Measurements from ENCODE around the gene NR3C2. TPM values are rescaled to one million over a fixed set of nuclear protein-coding genes. Genes with fewer than 3 reads are reported as not detected.

The NR3C2 gene
- 24.7 TPM for total RNA-seq
- long read RNA-seq, partial matches to known transcripts: 3 of 7 reads
- long read RNA-seq, other reads (novel, unspliced or antisense): 4 of 7 reads

GRCh38 chr4:148441986-148442831 is at the start of gene NR3C2:
NR3C2 (minus strand) TSS chr4:148442414.
- DNase-seq: peak; percentile 99
- ATAC-seq (ENCODE audit: poor library complexity): peak; percentile 89
- intact Hi-C loops (cut with DNase I): loop anchor here (10.0 kb wide), 2 partner anchors 157 to 417 kb away; no protein-coding TSS in a partner anchor

GRCh38 chr4:148487181-148487580 is 45.0 kb upstream of the NR3C2 start:
- intact Hi-C loops (cut with DNase I): no loop called here
- ATAC-seq (ENCODE audit: poor library complexity) (no peak), DNase-seq (no peak)

GRCh38 chr4:148481636-148482035 is 39.4 kb upstream of the NR3C2 start:
- DNase-seq (no peak), ATAC-seq (ENCODE audit: poor library complexity) (no peak)
- intact Hi-C loops (cut with DNase I): no loop called here

- intact Hi-C loops (cut with DNase I): no loop called here
- no peak for DNase-seq
Observed at GRCh38 chr4:148477276-148477675, 35.1 kb upstream of the NR3C2 start.

GRCh38 chr4:148469938-148470337 is 27.7 kb upstream of the NR3C2 start:
- ATAC-seq (ENCODE audit: poor library complexity) (no peak), DNase-seq (no peak)
- intact Hi-C loops (cut with DNase I): no loop called here

More at GRCh38 chr4:148477276-148477675, 35.1 kb upstream of the NR3C2 start:
- ATAC-seq (ENCODE audit: poor library complexity): no peak

- ATAC-seq (ENCODE audit: poor library complexity) (no peak), DNase-seq (no peak)
- intact Hi-C loops (cut with DNase I): no loop called here
Observed at GRCh38 chr4:148454835-148455234, 12.6 kb upstream of the NR3C2 start.

GRCh38 chr4:148453833-148454232 is 11.6 kb upstream of the NR3C2 start:
- no peak for DNase-seq
- intact Hi-C loops (cut with DNase I): no loop called here
- no peak for ATAC-seq (ENCODE audit: poor library complexity)

GRCh38 chr4:148452970-148453369 is 10.8 kb upstream of the NR3C2 start:
- intact Hi-C loops (cut with DNase I): no loop called here
- DNase-seq: no peak
- no peak for ATAC-seq (ENCODE audit: poor library complexity)

- DNase-seq (no peak), ATAC-seq (ENCODE audit: poor library complexity) (no peak)
- intact Hi-C loops (cut with DNase I): loop anchor here (10.0 kb wide), 2 partner anchors 165 to 425 kb away; no protein-coding TSS in a partner anchor
Observed at GRCh38 chr4:148449921-148450320, 7.7 kb upstream of the NR3C2 start.

GRCh38 chr4:148448141-148448540 is 5.9 kb upstream of the NR3C2 start:
- intact Hi-C loops (cut with DNase I): loop anchor here (10.0 kb wide), 2 partner anchors 163 to 423 kb away; no protein-coding TSS in a partner anchor
- no peak for DNase-seq
- ATAC-seq (ENCODE audit: poor library complexity): no peak

GRCh38 chr4:148447681-148448080 is 5.5 kb upstream of the NR3C2 start:
- intact Hi-C loops (cut with DNase I): loop anchor here (10.0 kb wide), 2 partner anchors 163 to 423 kb away; no protein-coding TSS in a partner anchor
- DNase-seq (no peak), ATAC-seq (ENCODE audit: poor library complexity) (no peak)

- ATAC-seq (ENCODE audit: poor library complexity) (no peak), DNase-seq (no peak)
- intact Hi-C loops (cut with DNase I): loop anchor here (10.0 kb wide), 2 partner anchors 161 to 421 kb away; no protein-coding TSS in a partner anchor
Observed at GRCh38 chr4:148445860-148446330, 3.7 kb upstream of the NR3C2 start.

- ATAC-seq (ENCODE audit: poor library complexity): peak; percentile 41
- intact Hi-C loops (cut with DNase I): loop anchor here (10.0 kb wide), 2 partner anchors 160 to 420 kb away; no protein-coding TSS in a partner anchor
- DNase-seq: peak; percentile 76
Observed at GRCh38 chr4:148445071-148445859, 3.1 kb upstream of the NR3C2 start.

GRCh38 chr4:148444296-148445070 is 2.3 kb upstream of the NR3C2 start:
- intact Hi-C loops (cut with DNase I): loop anchor here (10.0 kb wide), 2 partner anchors 160 to 420 kb away; no protein-coding TSS in a partner anchor
- ATAC-seq (ENCODE audit: poor library complexity) (peak; percentile 5), DNase-seq (peak; percentile 48)

GRCh38 chr4:148443512-148444295 is 1.5 kb upstream of the NR3C2 start:
- DNase-seq (peak; percentile 66), ATAC-seq (ENCODE audit: poor library complexity) (no peak)
- intact Hi-C loops (cut with DNase I): loop anchor here (10.0 kb wide), 2 partner anchors 159 to 419 kb away; no protein-coding TSS in a partner anchor

- ATAC-seq (ENCODE audit: poor library complexity) (peak; percentile 1), DNase-seq (peak; percentile 50)
- intact Hi-C loops (cut with DNase I): loop anchor here (10.0 kb wide), 2 partner anchors 158 to 418 kb away; no protein-coding TSS in a partner anchor
Observed at GRCh38 chr4:148442832-148443511, 758 bp upstream of the NR3C2 start.

GRCh38 chr4:148441624-148441985 is 609 bp downstream of the NR3C2 start:
- ATAC-seq (ENCODE audit: poor library complexity) (no peak), DNase-seq (no peak)
- intact Hi-C loops (cut with DNase I): loop anchor here (10.0 kb wide), 2 partner anchors 157 to 417 kb away; no protein-coding TSS in a partner anchor
